A549 (cell line): ENCODE data around the gene CTNNBL1.

Experiments used
- CTCF ChIP-seq: fragments of >200 bp; sonication (Bioruptor Twin); formaldehyde crosslinking; IDR thresholded peaks from 3 replicates; pipeline ENCODE4 v1.5.1; 2016
- NFE2L2 ChIP-seq: fragments of 150-350 bp; conservative IDR thresholded peaks from 2 replicates; pipeline ENCODE4 v1.6.1; 2014; ENCODE audit warnings: low read length
- NR3C1 ChIP-seq: fragments of >200 bp; sonication (Bioruptor Twin); formaldehyde crosslinking; IDR thresholded peaks from 3 replicates; pipeline ENCODE4 v1.6.1; 2017
- REST ChIP-seq: fragments of 200-600 bp; sonication (generic); IDR thresholded peaks from 2 replicates; pipeline ENCODE4 v1.6.1; 2016; ENCODE audit warnings: antibody characterized with exemption, mild to moderate bottlenecking, moderate library complexity
- SMC3 ChIP-seq: fragments of >200 bp; sonication (Bioruptor Twin); formaldehyde crosslinking; IDR thresholded peaks from 3 replicates; pipeline ENCODE4 v1.6.1; 2018; ENCODE audit warnings: inconsistent platforms

- TF ChIP-seq CTCF (no peak), NFE2L2 (no peak), REST (no peak), NR3C1 (no peak), SMC3 (no peak)
Measured at GRCh38 chr20:37762716-37763485, 69.1 kb downstream of the CTNNBL1 start.
